GM19193 (cell line): Measurements from ENCODE around the gene TFAP2E.

Experiments used
- POLR2A ChIP-seq: IDR thresholded peaks from 4 replicates; pipeline ENCODE4 v1.6.1; 2011; ENCODE audit not compliant: insufficient read depth, insufficient read length; ENCODE audit errors: extremely low read depth

The TFAP2E gene

DNA sequence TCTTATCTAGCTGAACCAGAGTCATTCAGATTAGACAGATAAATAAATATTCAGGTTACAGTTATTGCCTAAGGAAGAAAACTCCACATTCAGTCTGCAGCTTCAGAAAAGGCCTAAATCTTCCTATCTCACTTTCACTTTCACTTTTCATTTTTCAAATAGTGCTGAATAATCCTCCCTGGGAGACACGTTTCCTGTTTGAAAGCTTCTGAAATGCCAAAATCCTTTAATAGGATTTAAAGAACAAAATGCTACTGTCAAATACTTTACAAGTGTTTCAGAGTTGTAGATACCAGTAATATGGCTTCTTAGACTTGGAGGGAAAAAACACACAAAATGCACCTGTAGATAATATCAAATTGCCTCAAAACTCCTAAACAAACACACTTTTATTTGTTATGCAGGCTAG is 64.3 kb downstream of the TFAP2E start:
- TF ChIP-seq POLR2A, result no peak

DNA sequence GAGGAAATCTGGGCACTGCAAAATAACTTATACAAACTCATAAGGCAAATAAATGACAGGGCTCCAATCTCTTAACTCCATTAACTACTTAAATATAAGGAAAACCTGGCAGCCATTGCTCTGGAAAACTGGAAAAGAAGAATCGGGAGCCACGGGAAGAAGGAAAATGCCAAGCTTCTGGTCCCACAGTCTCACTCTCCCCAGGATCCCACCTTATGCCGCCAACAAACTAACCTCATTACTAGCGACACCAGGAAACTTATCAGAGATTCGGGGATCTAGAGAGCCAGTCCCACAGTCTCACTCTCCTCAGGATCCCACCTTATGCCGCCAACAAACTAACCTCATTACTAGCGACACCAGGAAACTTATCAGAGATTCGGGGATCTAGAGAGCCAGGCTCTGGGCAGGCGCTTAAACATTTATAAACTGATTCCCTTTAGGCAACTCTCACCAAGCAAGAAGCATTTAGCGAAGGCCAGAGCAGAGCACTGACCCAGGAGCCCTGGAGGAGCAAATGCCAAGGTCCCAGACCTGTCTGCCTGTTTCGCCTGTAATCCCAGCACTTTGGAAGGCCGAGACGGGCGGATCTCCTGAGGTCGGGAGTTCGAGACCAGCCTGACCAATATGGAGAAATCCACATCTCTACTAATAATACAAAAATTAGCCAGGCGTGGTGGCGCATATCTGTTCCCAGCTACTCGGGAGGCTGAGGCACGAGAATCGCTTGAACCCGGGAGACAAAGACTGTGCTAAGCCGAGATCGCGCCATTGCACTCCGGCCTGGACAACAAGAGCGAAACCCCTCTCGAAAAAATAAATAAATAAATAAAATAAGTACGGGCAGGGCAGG is 67.5 kb downstream of the TFAP2E start:
- TF ChIP-seq POLR2A, result no peak

DNA sequence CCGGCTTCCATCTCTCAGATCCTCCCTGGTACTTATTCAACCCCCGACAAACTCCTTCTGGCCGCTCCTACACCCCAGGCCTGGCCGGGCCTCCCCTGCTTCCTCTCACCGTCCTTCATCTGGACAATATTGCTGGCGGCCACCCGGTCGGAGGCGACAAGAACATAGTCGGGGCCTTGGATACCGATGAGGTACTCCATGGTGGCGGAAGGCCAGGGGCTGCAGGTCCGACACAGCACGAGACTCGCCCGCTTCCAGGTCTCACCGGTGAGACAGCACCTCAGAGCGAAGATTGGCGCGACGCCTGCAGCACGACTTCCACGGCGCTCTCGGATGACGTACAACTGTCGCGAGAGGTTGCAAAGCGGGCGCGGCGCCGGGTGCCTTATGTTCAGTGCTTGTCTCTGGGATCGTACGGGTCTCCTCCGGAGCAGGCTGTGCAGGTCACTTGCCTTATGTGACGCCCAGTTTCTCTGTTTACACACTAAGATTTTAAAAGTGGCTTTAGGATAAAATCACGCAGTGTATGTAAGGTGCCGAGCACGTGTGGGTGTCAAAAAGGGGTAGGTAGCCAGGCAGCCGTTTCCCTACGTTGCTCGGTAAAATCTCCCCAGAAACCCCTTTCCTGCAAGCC is 68.2 kb downstream of the TFAP2E start, which contains the start of gene PSMB2:
Gene PSMB2, minus strand, starts transcription at position 294 of the 634 bp plus-strand sequence. Its CDS starts 94 bp downstream, at position 200.
- peak; percentile 95 for TF ChIP-seq POLR2A

DNA sequence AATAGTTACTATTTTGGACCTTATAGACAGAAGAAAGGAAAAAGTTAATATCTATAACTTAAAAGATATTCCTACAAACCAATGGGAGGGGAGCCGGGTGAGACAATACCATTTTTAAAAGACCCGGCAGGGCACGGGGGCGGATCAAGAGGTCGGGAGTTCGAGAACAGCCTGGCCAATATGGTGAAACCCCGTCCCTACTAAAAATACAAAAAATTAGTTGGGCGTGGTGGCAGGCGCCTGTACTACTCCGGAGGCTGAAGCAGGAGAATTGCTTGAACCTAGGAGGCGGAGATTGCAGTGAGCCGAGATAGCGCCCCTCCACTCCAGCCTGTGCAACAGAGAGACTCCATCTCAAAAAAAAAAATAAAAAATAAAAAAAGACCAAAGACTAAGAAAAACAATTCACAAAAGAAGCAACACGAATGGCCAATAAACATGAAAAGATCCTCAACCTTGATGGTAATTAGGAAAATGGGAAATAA is 69.4 kb downstream of the TFAP2E start:
- TF ChIP-seq POLR2A, result no peak

DNA sequence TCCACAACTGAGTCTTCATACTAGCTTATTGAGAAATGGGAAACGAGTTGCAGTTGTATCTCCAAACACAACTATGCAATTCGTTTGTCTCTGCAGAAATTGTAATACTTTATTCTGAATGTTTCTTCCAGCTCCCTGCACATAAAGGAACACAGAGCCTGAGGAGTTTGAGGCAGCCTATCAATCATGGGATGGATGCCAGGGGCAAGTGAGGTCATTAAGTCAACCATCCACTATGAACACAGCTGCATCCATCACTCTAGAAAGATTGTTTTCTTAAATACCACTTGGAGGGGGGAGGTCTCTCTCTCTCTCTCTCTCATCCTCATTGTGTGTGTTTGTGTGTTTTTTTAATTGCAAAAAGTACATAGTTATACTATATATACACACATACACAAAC is 71.1 kb downstream of the TFAP2E start:
- no peak for TF ChIP-seq POLR2A
